Erythroblast (primary cell): Measurements from ENCODE around the gene CERKL.

Source experiments
- DNase-seq, 2 experiments: peaks; one replicate each; lab custom pipeline; 2025; lab: John Stamatoyannopoulos, UW
- GATA1 ChIP-seq: IDR thresholded peaks from 2 replicates; pipeline ENCODE4 v1.6.1; 2011; ENCODE audit warnings: low read depth, mild to moderate bottlenecking, control low read depth, low read length, moderate library complexity
- POLR2A ChIP-seq: IDR thresholded peaks from 2 replicates; pipeline ENCODE4 v1.6.1; 2011; ENCODE audit warnings: mild to moderate bottlenecking, low read length

The CERKL gene

DNA sequence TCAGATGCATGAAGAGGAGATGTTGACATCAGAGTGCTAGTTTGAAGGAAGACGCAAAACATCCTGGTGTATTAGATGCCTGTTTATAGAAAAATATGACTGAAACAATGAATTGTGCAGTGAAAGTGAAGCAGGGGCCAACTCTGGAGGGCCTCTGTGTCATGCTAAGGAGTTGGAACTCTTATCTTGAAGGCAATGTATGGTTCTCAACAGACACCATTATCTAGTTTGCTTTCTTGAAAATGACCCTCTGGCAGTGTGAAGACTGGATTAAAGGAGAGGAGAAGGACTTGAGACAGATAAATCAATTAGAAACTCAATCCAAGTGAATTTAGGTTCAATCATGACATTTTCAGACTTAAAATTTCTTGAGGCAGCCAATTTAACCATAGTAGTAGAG, 136.7 kb downstream of the CERKL start:
- DNase-seq, result peak; percentile 29 to 54
- TF ChIP-seq GATA1 (no peak), POLR2A (no peak)

DNA sequence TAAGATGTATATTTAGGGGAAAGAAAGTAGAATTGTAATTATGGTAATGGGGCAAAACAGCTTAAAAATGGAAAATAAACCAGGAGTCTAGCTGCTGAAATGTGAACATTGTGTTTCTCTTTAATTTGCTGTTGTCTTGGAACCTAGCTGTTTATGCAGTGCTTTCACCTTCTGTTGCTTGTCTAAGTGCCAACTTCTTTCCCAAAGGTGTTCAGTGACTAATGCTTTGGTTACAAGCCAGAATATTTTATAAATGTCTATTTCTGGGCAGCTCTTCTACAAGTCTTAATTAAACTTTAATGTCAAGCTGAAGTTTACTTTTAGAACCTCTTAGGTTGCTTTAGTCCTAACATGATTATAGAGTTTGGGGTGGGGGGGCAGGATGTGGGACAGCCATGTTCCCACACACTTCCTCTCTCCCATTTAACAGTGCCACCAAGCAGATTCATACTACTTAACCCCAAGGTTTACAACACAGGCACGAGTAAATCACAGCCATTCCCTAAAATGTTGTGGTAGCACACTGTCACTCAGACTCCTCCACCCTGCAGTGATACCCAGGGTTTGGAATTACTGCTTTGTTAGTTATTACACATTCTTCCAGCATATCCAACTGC, 139.1 kb downstream of the CERKL start:
- no peak for TF ChIP-seq POLR2A
- no peak for TF ChIP-seq GATA1

DNA sequence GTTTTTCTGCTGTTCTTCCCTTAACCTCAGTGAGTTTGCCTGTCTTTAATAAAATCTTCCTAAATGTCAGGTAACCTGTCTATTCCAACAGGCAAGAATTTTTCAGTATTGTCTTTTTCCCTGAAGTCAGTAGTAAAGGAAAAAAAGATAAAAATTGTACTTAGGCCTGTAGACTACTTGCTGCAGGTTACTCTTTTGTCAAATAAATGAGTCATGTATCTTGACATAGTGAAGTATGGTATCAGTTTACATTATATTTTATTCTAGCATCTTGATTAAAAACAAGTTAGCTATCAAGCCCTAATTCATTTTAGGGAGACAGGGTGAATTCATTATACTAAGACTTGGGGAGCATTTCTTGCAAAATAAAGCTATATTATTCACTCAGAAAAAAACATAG, 139.9 kb downstream of the CERKL start:
- TF ChIP-seq GATA1 (no peak), POLR2A (no peak)
- DNase-seq, result no peak

More for the DNA sequence above, 139.1 kb downstream of the CERKL start:
- DNase-seq, result no peak

DNA sequence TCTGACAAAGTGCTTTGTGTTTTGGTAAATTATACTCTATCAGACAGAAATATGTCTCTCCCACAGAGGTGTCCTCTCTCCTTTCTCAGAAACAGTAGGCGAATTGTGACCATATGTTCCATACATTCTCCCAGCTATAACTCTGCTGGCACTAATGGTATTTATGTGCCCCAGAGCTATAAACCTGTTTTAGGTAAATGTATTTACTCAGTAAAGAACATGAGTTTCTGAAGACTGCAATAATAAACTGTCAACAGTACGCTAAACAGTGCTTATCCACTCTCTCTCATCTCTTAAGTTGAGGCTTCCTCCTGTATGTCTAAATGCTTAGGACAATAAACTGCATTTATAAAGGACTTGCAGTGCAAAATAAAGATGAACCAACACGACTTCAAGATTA, 141.2 kb downstream of the CERKL start:
- TF ChIP-seq GATA1, result no peak
- no peak for TF ChIP-seq POLR2A
- no peak for DNase-seq

DNA sequence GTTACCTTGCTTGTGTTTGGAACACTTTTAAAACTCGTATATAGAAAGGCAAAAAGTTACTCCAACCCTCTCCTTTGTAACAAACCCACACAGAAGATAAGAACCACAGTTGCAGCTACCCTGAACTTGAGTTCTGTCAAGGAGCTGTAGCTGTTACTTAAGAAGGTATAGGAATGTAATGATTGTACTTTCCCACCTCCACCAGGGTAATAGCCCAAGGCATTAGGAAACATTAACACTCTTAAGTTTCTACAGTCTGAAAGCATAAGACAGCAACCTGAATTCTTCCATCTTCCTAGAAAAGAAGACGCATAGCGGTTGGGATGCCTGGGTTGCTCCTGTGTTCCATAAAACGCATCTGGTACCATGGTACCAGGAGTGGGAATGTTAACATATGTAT, 156.7 kb downstream of the CERKL start:
- DNase-seq, result no peak
- TF ChIP-seq GATA1, result no peak
- no peak for TF ChIP-seq POLR2A

DNA sequence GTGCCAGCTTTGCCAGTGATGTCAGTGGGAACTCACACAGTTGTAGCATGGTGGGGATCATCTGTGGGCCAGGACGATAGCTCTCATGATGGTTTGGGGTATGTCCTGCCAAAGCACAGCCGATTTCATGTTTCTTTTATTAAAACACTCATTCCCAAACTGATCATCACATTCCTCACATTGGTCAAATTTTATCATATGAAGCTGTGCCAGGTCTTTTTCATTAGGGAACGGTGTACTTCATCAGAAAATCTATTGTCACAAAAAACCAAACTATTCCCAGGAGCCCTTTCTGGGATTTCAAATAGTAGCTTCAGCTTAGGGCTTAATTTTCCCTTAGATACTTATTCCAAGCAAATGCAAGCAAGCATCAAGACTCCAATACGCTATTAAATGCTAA, 157.7 kb downstream of the CERKL start:
- no peak for DNase-seq
- TF ChIP-seq GATA1 (no peak), POLR2A (no peak)
